ENCODE measurements around the gene CDO1. TPM values are rescaled to one million over a fixed set of nuclear protein-coding genes. Genes with fewer than 3 reads are reported as not detected.
"Not testable (repeated sequence)": the region's sequence is repeated elsewhere in the genome, so short reads cannot be mapped to it uniquely, and the experiment has no call there.

CDO1 gene
- polyA plus RNA-seq, 3 donors from 2014 or later: not detected

GRCh38 chr5:115817386-115817785, 927 bp upstream of the CDO1 start:
- H3K4me3 Mint-ChIP-seq: no peak overlapping the region
- no peak overlapping the region for H3K27ac Mint-ChIP-seq
- H3K36me3 Mint-ChIP-seq: no peaks in the 10 kb centered on the region
- no peak for DNase-seq
- peaks cover 0 to 6% (median under 1%) of the 10 kb centered on the region in 6 donors for H3K9me3 Mint-ChIP-seq
- H3K27me3 Mint-ChIP-seq (ENCODE audit: low read depth in 3 of 3): peaks cover 19 to 45% (median 35%) of the 10 kb centered on the region in 3 donors
- H3K4me1 Mint-ChIP-seq: peaks cover 7 to 11% of the 10 kb centered on the region in 2 donors

GRCh38 chr5:115815693-115816225, 700 bp downstream of the CDO1 start:
- Mint-ChIP-seq H3K27me3 (ENCODE audit: low read depth in 3 of 3) (peaks cover 19 to 50% (median 39%) of the 10 kb centered on the region in 3 donors), H3K36me3 (no peaks in the 10 kb centered on the region), H3K4me1 (peaks cover 7 to 11% of the 10 kb centered on the region in 2 donors), H3K27ac (no peak overlapping the region), H3K9me3 (peaks cover 0 to 2% (median 0%) of the 10 kb centered on the region in 6 donors), H3K4me3 (peak overlapping the region in 2 of 5 donors; percentile 16 to 48)
- no peak for DNase-seq

- DNase-seq: no peak
- no peak overlapping the region for H3K27ac Mint-ChIP-seq
- H3K9me3 Mint-ChIP-seq: peaks cover 0 to 2% (median 0%) of the 10 kb centered on the region in 6 donors
- no peaks in the 10 kb centered on the region for H3K36me3 Mint-ChIP-seq
- peak overlapping the region in 4 of 5 donors; percentile 2 to 48 (median 21) for H3K4me3 Mint-ChIP-seq
- H3K4me1 Mint-ChIP-seq: peaks cover 7 to 11% of the 10 kb centered on the region in 2 donors
- H3K27me3 Mint-ChIP-seq (ENCODE audit: low read depth in 3 of 3): peaks cover 19 to 47% (median 39%) of the 10 kb centered on the region in 3 donors
These were observed 1.3 kb downstream of the CDO1 start for GRCh38 chr5:115815006-115815692.

- H3K9me3 Mint-ChIP-seq: peaks cover 0 to under 1% (median 0%) of the 10 kb centered on the region in 6 donors
- DNase-seq: peak in 2 of 3 donors; percentile 21 to 25
- H3K36me3 Mint-ChIP-seq: no peaks in the 10 kb centered on the region
- H3K27ac Mint-ChIP-seq: no peak overlapping the region
- peaks cover 14 to 40% (median 39%) of the 10 kb centered on the region in 3 donors for H3K27me3 Mint-ChIP-seq (ENCODE audit: low read depth in 3 of 3)
- no peak overlapping the region for H3K4me3 Mint-ChIP-seq
- peaks cover 7 to 11% of the 10 kb centered on the region in 2 donors for H3K4me1 Mint-ChIP-seq
These were observed 2.7 kb downstream of the CDO1 start for GRCh38 chr5:115813719-115814118.

GRCh38 chr5:115812372-115812771, 4.1 kb downstream of the CDO1 start:
- Mint-ChIP-seq H3K27me3 (ENCODE audit: low read depth in 3 of 3) (peaks cover 14 to 37% (median 36%) of the 10 kb centered on the region in 3 donors), H3K4me1 (peaks cover 7 to 11% of the 10 kb centered on the region in 2 donors), H3K9me3 (no peaks in the 10 kb centered on the region), H3K36me3 (no peaks in the 10 kb centered on the region), H3K4me3 (no peak overlapping the region), H3K27ac (no peak overlapping the region)
- DNase-seq: no peak

- Mint-ChIP-seq H3K36me3 (no peaks in the 10 kb centered on the region), H3K4me3 (no peak overlapping the region), H3K4me1 (peaks cover 7% of the 10 kb centered on the region in 2 donors)
These were observed 5.1 kb downstream of the CDO1 start for GRCh38 chr5:115811406-115811805.

GRCh38 chr5:115810761-115811160, 5.7 kb downstream of the CDO1 start:
- Mint-ChIP-seq H3K9me3 (no peaks in the 10 kb centered on the region), H3K36me3 (no peaks in the 10 kb centered on the region), H3K4me3 (no peak overlapping the region), H3K27ac (no peak overlapping the region), H3K27me3 (ENCODE audit: low read depth in 3 of 3) (peaks cover 15 to 30% (median 27%) of the 10 kb centered on the region in 3 donors), H3K4me1 (peaks cover 3 to 7% of the 10 kb centered on the region in 2 donors)
- DNase-seq: no peak

More at GRCh38 chr5:115811406-115811805, 5.1 kb downstream of the CDO1 start:
- Mint-ChIP-seq H3K27me3 (ENCODE audit: low read depth in 3 of 3) (peaks cover 15 to 34% (median 31%) of the 10 kb centered on the region in 3 donors), H3K9me3 (no peaks in the 10 kb centered on the region), H3K27ac (no peak overlapping the region)
- DNase-seq: no peak

- H3K36me3 Mint-ChIP-seq: no peaks in the 10 kb centered on the region
- no peak overlapping the region for H3K27ac Mint-ChIP-seq
- DNase-seq: no peak
- no peak overlapping the region for H3K4me3 Mint-ChIP-seq
- no peaks in the 10 kb centered on the region for H3K9me3 Mint-ChIP-seq
- H3K27me3 Mint-ChIP-seq (ENCODE audit: low read depth in 3 of 3): peaks cover 15 to 24% (median 22%) of the 10 kb centered on the region in 3 donors
- H3K4me1 Mint-ChIP-seq: peaks cover 0 to under 1% of the 10 kb centered on the region in 2 donors
These were observed 6.5 kb downstream of the CDO1 start for GRCh38 chr5:115809946-115810345.

GRCh38 chr5:115808066-115808465, 8.4 kb downstream of the CDO1 start:
- not testable (repeated sequence) for H3K9me3 Mint-ChIP-seq, H3K4me1 Mint-ChIP-seq, H3K36me3 Mint-ChIP-seq

GRCh38 chr5:115807654-115808052, 8.8 kb downstream of the CDO1 start:
- no peak for DNase-seq
- Mint-ChIP-seq H3K27ac (no peak overlapping the region), H3K9me3 (no peaks in the 10 kb centered on the region), H3K27me3 (ENCODE audit: low read depth in 3 of 3) (peaks cover 7 to 13% (median 8%) of the 10 kb centered on the region in 3 donors), H3K4me3 (no peak overlapping the region), H3K4me1 (no peaks in the 10 kb centered on the region), H3K36me3 (no peaks in the 10 kb centered on the region)

More at GRCh38 chr5:115808066-115808465, 8.4 kb downstream of the CDO1 start:
- peaks cover 7 to 14% (median 11%) of the 10 kb centered on the region in 3 donors for H3K27me3 Mint-ChIP-seq (ENCODE audit: low read depth in 3 of 3)
- DNase-seq, H3K4me3 Mint-ChIP-seq, H3K27ac Mint-ChIP-seq: not testable (repeated sequence)

GRCh38 chr5:115806986-115807653, 9.3 kb downstream of the CDO1 start:
- no peak for DNase-seq
- H3K4me1 Mint-ChIP-seq: no peaks in the 10 kb centered on the region
- no peaks in the 10 kb centered on the region for H3K36me3 Mint-ChIP-seq
- H3K9me3 Mint-ChIP-seq: no peaks in the 10 kb centered on the region
- no peak overlapping the region for H3K4me3 Mint-ChIP-seq
- peaks cover 4 to 9% (median 7%) of the 10 kb centered on the region in 3 donors for H3K27me3 Mint-ChIP-seq (ENCODE audit: low read depth in 3 of 3)
- no peak overlapping the region for H3K27ac Mint-ChIP-seq

- Mint-ChIP-seq H3K36me3 (no peaks in the 10 kb centered on the region), H3K27me3 (ENCODE audit: low read depth in 3 of 3) (peaks cover 2 to 9% (median 4%) of the 10 kb centered on the region in 3 donors), H3K9me3 (no peaks in the 10 kb centered on the region), H3K27ac (no peak overlapping the region), H3K4me3 (no peak overlapping the region), H3K4me1 (no peaks in the 10 kb centered on the region)
- no peak for DNase-seq
These were observed 14.5 kb downstream of the CDO1 start for GRCh38 chr5:115801984-115802383.

- H3K9me3 Mint-ChIP-seq: no peaks in the 10 kb centered on the region
- no peaks in the 10 kb centered on the region for H3K4me1 Mint-ChIP-seq
- no peak for DNase-seq
- H3K27me3 Mint-ChIP-seq (ENCODE audit: low read depth in 3 of 3): peaks cover under 1 to 9% (median 2%) of the 10 kb centered on the region in 3 donors
- no peaks in the 10 kb centered on the region for H3K36me3 Mint-ChIP-seq
- no peak overlapping the region for H3K4me3 Mint-ChIP-seq
- no peak overlapping the region for H3K27ac Mint-ChIP-seq
These were observed 15.3 kb downstream of the CDO1 start for GRCh38 chr5:115801152-115801551.

- no peak for DNase-seq
- Mint-ChIP-seq H3K27me3 (ENCODE audit: low read depth in 3 of 3) (peaks cover 0 to 11% (median 0%) of the 10 kb centered on the region in 3 donors), H3K4me3 (no peak overlapping the region), H3K36me3 (no peaks in the 10 kb centered on the region), H3K27ac (no peak overlapping the region), H3K4me1 (no peaks in the 10 kb centered on the region), H3K9me3 (no peaks in the 10 kb centered on the region)
These were observed 16.4 kb downstream of the CDO1 start for GRCh38 chr5:115800108-115800507.

Data from immature natural killer cell (primary cell).